Skin epidermis (tissue), 12 donors: ENCODE data around the gene SHC2.
"Not testable (repeated sequence)": the region's sequence is repeated elsewhere in the genome, so short reads cannot be mapped to it uniquely, and the experiment has no call there.

ENCODE experiments used
- H3K27ac ChIP-seq, 21 experiments: fragments of 200-600 bp; sonication (generic) in 11 of 21; one replicate each; pipeline ENCODE4 v1.5.0; 2020; ENCODE audit warnings: mild to moderate bottlenecking in 3 of 21, inconsistent platforms in 2 of 21, moderate library complexity in 2 of 21
- H3K4me3 ChIP-seq, 7 experiments: fragments of 200-600 bp; sonication (generic) in 2 of 7; one replicate each; pipeline ENCODE4 v1.5.0; 2020; ENCODE audit warnings: inconsistent platforms in 2 of 7, mild to moderate bottlenecking in 2 of 7, moderate library complexity in 1 of 7

The SHC2 gene

GRCh38 chr19:400976-401865 is 59.6 kb downstream of the SHC2 start:
- H3K27ac ChIP-seq = no peak overlapping the region
- H3K4me3 ChIP-seq = no peak overlapping the region

GRCh38 chr19:399370-399769 is 61.5 kb downstream of the SHC2 start:
- Histone ChIP-seq H3K27ac (no peak overlapping the region), H3K4me3 (no peak overlapping the region)

- H3K4me3 ChIP-seq = no peak overlapping the region
- no peak overlapping the region for H3K27ac ChIP-seq
These were observed 62.1 kb downstream of the SHC2 start for GRCh38 chr19:398719-399118.

- H3K27ac ChIP-seq = no peak overlapping the region
- H3K4me3 ChIP-seq = no peak overlapping the region
These were observed 62.7 kb downstream of the SHC2 start for GRCh38 chr19:397941-398706.

GRCh38 chr19:397321-397720 is 63.5 kb downstream of the SHC2 start:
- Histone ChIP-seq H3K27ac (no peak overlapping the region), H3K4me3 (no peak overlapping the region)

- no peak overlapping the region for H3K4me3 ChIP-seq
- no peak overlapping the region for H3K27ac ChIP-seq
These were observed 65.4 kb downstream of the SHC2 start for GRCh38 chr19:395467-395866.

GRCh38 chr19:394857-395256 is 66.0 kb downstream of the SHC2 start:
- H3K4me3 ChIP-seq, H3K27ac ChIP-seq: not testable (repeated sequence)

GRCh38 chr19:393560-393959 is 67.3 kb downstream of the SHC2 start:
- H3K4me3 ChIP-seq, H3K27ac ChIP-seq: not testable (repeated sequence)

GRCh38 chr19:392375-392970 is 68.4 kb downstream of the SHC2 start:
- no peak overlapping the region for H3K4me3 ChIP-seq

GRCh38 chr19:391726-392374 is 69.0 kb downstream of the SHC2 start:
- H3K4me3 ChIP-seq = no peak overlapping the region
- no peak overlapping the region for H3K27ac ChIP-seq

More at GRCh38 chr19:392375-392970, 68.4 kb downstream of the SHC2 start:
- H3K27ac ChIP-seq = no peak overlapping the region

- Histone ChIP-seq H3K4me3 (no peak overlapping the region), H3K27ac (no peak overlapping the region)
These were observed 69.7 kb downstream of the SHC2 start for GRCh38 chr19:391207-391557.

- Histone ChIP-seq H3K4me3 (no peak overlapping the region), H3K27ac (no peak overlapping the region)
These were observed 70.2 kb downstream of the SHC2 start for GRCh38 chr19:390386-391206.

- Histone ChIP-seq H3K4me3 (no peak overlapping the region), H3K27ac (no peak overlapping the region)
These were observed 70.9 kb downstream of the SHC2 start for GRCh38 chr19:389935-390289.

- no peak overlapping the region for H3K4me3 ChIP-seq
- H3K27ac ChIP-seq = no peak overlapping the region
These were observed 71.4 kb downstream of the SHC2 start for GRCh38 chr19:389255-389934.

- H3K27ac ChIP-seq = no peak overlapping the region
- no peak overlapping the region for H3K4me3 ChIP-seq
These were observed 72.1 kb downstream of the SHC2 start for GRCh38 chr19:388691-389090.

- no peak overlapping the region for H3K4me3 ChIP-seq
These were observed 73.1 kb downstream of the SHC2 start for GRCh38 chr19:387777-388176.

GRCh38 chr19:386632-387301 is 74.1 kb downstream of the SHC2 start:
- H3K27ac ChIP-seq, H3K4me3 ChIP-seq: not testable (repeated sequence)

More at GRCh38 chr19:387777-388176, 73.1 kb downstream of the SHC2 start:
- H3K27ac ChIP-seq = no peak overlapping the region

- not testable (repeated sequence) for H3K27ac ChIP-seq, H3K4me3 ChIP-seq
These were observed 74.6 kb downstream of the SHC2 start for GRCh38 chr19:386189-386588.
